Smooth muscle cell (in vitro differentiated cells): Measurements from ENCODE around the gene JAKMIP1. TPM values are rescaled to one million over a fixed set of nuclear protein-coding genes. Genes with fewer than 3 reads are reported as not detected.

Experiments used
- DNase-seq: peaks from one replicate; lab custom pipeline; 2025; ENCODE audit not compliant: unreplicated experiment; lab: John Stamatoyannopoulos, UW
- H2AFZ ChIP-seq: fragments of 200-600 bp; sonication (generic); 2 replicates; pipeline ENCODE4 v1.6.0; 2016; ENCODE audit warnings: antibody characterized with exemption, low read depth, mild to moderate bottlenecking
- H3F3A ChIP-seq: fragments of 200-600 bp; sonication (generic); 2 replicates; pipeline ENCODE4 v1.6.0; 2017; ENCODE audit warnings: antibody characterized with exemption, low read depth
- H3K27ac ChIP-seq: fragments of 200-600 bp; sonication (generic); 2 replicates; pipeline ENCODE4 v1.5.1; 2016; ENCODE audit warnings: low read depth, mild to moderate bottlenecking
- H3K27me3 ChIP-seq: fragments of 200-600 bp; sonication (generic); 2 replicates; pipeline ENCODE4 v1.6.1; 2016; ENCODE audit warnings: low read depth, mild to moderate bottlenecking
- H3K36me3 ChIP-seq: fragments of 200-600 bp; sonication (generic); 2 replicates; pipeline ENCODE4 v1.5.1; 2016; ENCODE audit warnings: low read depth
- H3K4me1 ChIP-seq: fragments of 200-600 bp; sonication (generic); 2 replicates; pipeline ENCODE4 v1.5.1; 2016; ENCODE audit warnings: low read depth
- H3K4me2 ChIP-seq: fragments of 200-600 bp; sonication (generic); 2 replicates; pipeline ENCODE4 v1.6.0; 2016; ENCODE audit warnings: mild to moderate bottlenecking
- H3K4me3 ChIP-seq: fragments of 200-600 bp; sonication (generic); 2 replicates; pipeline ENCODE4 v1.5.1; 2016; ENCODE audit warnings: mild to moderate bottlenecking
- H3K79me2 ChIP-seq: fragments of 200-600 bp; sonication (generic); 2 replicates; pipeline ENCODE4 v1.6.0; 2016; ENCODE audit warnings: low read depth, mild to moderate bottlenecking
- H3K9ac ChIP-seq: fragments of 200-600 bp; sonication (generic); 2 replicates; pipeline ENCODE4 v1.6.0; 2016; ENCODE audit warnings: low read depth
- H3K9me3 ChIP-seq: fragments of 200-600 bp; sonication (generic); replicated peaks from 2 replicates; pipeline ENCODE4 v1.5.1; 2016; ENCODE audit warnings: low read depth
- H4K20me1 ChIP-seq: fragments of 200-600 bp; sonication (generic); 2 replicates; pipeline ENCODE4 v1.6.0; 2016; ENCODE audit warnings: low read depth
- CTCF ChIP-seq: fragments of 200-600 bp; sonication (generic); IDR thresholded peaks from 2 replicates; pipeline ENCODE4 v1.5.1; 2017; ENCODE audit warnings: borderline replicate concordance, mild to moderate bottlenecking, antibody characterized with exemption; ENCODE audit not compliant: insufficient read depth, poor library complexity, severe bottlenecking
- WGBS: methylation state at CpG from one replicate; pipeline ENCODE4 v1.1.7; 2016; ENCODE audit warnings: low lambda C conversion rate; 5-methylcytosine and 5-hydroxymethylcytosine counted together
- polyA plus RNA-seq: library from polyadenylated mRNA; unstranded; fragments of >200 nt; fragmentation: Nextera tagmentation; extraction: Ambion mirVana; gene quantifications from 2 replicates; pipeline ENCODE4 v1.2.1, GENCODE V29; 2016
- total RNA-seq: library from RNA; depleted of rRNA; stranded (reverse); fragments of >200 nt; gene quantifications from 2 replicates; pipeline ENCODE4 v1.2.3, GENCODE V29; 2014

JAKMIP1 gene
- total and polyA plus RNA-seq, 2 experiments from 2014 or later = 0.64 TPM; not detected in 1

DNA sequence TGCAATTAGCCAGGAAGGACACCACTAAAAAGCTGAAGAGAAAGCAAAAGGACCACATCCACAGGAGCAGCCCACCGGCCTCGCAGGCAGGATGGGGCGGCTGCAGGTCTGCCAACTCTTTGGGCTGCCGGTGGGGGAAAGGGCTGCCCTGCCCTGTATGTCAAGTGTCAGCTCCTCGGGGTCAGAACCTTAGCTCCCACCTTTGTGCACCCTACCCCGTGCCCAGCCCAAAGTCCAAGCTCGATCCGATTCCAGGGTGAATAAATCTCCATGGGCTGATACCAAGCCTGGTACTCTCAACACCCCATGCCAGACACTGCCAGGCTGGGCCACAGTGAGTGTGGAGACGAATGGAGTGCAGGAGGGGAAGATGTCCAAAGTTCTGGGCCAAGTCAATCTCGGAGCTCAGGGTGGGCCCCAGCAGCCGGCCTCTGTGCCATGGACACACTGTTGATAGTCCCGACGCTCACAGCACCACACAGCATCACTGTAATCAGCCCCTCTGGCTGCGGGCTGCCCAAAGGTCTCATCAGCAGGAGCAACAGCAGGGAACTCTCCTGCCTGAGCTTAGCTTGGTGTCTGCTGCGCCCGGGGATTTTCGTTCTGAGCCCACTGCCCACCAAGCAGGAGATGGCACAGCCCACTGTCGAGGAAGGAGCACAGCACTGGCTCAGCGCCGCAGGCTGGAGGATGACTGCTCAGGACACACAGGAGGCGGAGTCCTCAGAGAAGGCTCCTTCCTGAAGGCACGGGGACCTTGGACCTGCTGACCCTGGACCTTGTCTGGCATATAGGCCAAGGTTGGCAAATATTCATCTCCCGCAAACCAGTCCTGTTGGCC, 84.4 kb downstream of the JAKMIP1 start:
- Histone ChIP-seq H3K4me2 (no peak overlapping the region), H3F3A (no peaks in the 10 kb centered on the region), H3K27me3 (peaks cover 15% of the 10 kb centered on the region), H3K4me1 (no peaks in the 10 kb centered on the region), H3K36me3 (no peaks in the 10 kb centered on the region), H3K27ac (no peak overlapping the region), H3K9ac (no peak overlapping the region), H4K20me1 (no peaks in the 10 kb centered on the region), H3K9me3 (no peaks in the 10 kb centered on the region), H3K4me3 (no peak overlapping the region), H2AFZ (no peak overlapping the region), H3K79me2 (no peaks in the 10 kb centered on the region)
- WGBS = 92% methylated on average over 23 of the region's 23 CpGs
- DNase-seq = no peak
- TF ChIP-seq CTCF = no peak

DNA sequence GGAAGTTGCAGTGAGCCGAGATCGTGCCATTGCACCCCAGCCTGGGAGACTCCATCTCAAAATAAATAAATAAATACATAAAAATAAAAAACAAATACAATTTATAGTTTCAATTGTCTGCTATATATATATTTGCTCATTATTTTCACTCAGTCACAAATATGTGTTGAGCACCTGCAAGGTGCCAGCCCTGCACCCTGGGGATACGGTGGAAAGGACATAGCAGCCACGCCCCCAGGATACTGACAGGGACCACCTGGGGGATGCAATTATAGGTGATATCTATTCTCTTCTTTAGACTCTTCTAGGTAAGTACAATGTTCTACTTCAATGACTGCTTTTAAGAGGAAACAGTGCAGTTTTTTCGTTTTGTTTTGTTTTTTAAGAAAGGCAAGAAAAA, 85.0 kb downstream of the JAKMIP1 start:
- Histone ChIP-seq H3K4me1 (no peaks in the 10 kb centered on the region), H3K36me3 (no peaks in the 10 kb centered on the region), H3K4me2 (no peak overlapping the region), H3K4me3 (no peak overlapping the region), H3K27ac (no peak overlapping the region), H3K9ac (no peak overlapping the region), H3K79me2 (no peaks in the 10 kb centered on the region), H2AFZ (no peak overlapping the region), H3K27me3 (peaks cover 15% of the 10 kb centered on the region), H3F3A (no peaks in the 10 kb centered on the region), H4K20me1 (no peaks in the 10 kb centered on the region), H3K9me3 (no peaks in the 10 kb centered on the region)
- no peak for DNase-seq
- 74% methylated on average over 5 of the region's 5 CpGs for WGBS
- TF ChIP-seq CTCF = no peak

- Histone ChIP-seq H3K4me1 (no peaks in the 10 kb centered on the region), H3K27me3 (peaks cover 15% of the 10 kb centered on the region), H4K20me1 (no peaks in the 10 kb centered on the region), H3K79me2 (no peaks in the 10 kb centered on the region), H3K4me2 (no peak overlapping the region), H3K36me3 (no peaks in the 10 kb centered on the region), H3F3A (no peaks in the 10 kb centered on the region), H3K9me3 (no peaks in the 10 kb centered on the region), H2AFZ (no peak overlapping the region), H3K4me3 (no peak overlapping the region), H3K9ac (no peak overlapping the region), H3K27ac (no peak overlapping the region)
- DNase-seq = no peak
- 71% methylated on average over 7 of the region's 7 CpGs for WGBS
- TF ChIP-seq CTCF = no peak
Observed at GRCh38 chr4:6114601-6115000, 85.7 kb downstream of the JAKMIP1 start.

GRCh38 chr4:6114181-6114580, 86.2 kb downstream of the JAKMIP1 start:
- H3K4me1 ChIP-seq = no peaks in the 10 kb centered on the region
- 97% methylated on average over 3 of the region's 3 CpGs for WGBS
- no peak for DNase-seq
- TF ChIP-seq CTCF = no peak
- no peak overlapping the region for H3K4me3 ChIP-seq
- H3K27me3 ChIP-seq = peaks cover 15% of the 10 kb centered on the region
- no peaks in the 10 kb centered on the region for H3K9me3 ChIP-seq
- H3K4me2 ChIP-seq = no peak overlapping the region
- H3F3A ChIP-seq = no peaks in the 10 kb centered on the region
- H4K20me1 ChIP-seq = no peaks in the 10 kb centered on the region
- H2AFZ ChIP-seq = no peak overlapping the region
- no peaks in the 10 kb centered on the region for H3K79me2 ChIP-seq
- no peak overlapping the region for H3K9ac ChIP-seq
- H3K27ac ChIP-seq = no peak overlapping the region
- H3K36me3 ChIP-seq = no peaks in the 10 kb centered on the region
